LHCN-M2 (cell line): ENCODE measurements around the gene ZNF592. TPM values are rescaled to one million over a fixed set of nuclear protein-coding genes. Genes with fewer than 3 reads are reported as not detected.

Experiments
- DNase-seq: peaks from one replicate; pipeline ENCODE4 v3.0.0-alpha.2; 2012; ENCODE audit warnings: low read depth
- polyA plus RNA-seq: library from polyadenylated mRNA; unstranded; fragments of >200 nt; gene quantifications from one replicate; pipeline ENCODE4 v1.2.1, GENCODE V29; 2012; ENCODE audit warnings: missing spikeins
- total RNA-seq: library from RNA; depleted of rRNA; stranded (reverse); fragments of >200 nt; gene quantifications from 2 replicates; pipeline ENCODE4 v1.2.3, GENCODE V29; 2014; rRNA removed

The ZNF592 gene, protein sequence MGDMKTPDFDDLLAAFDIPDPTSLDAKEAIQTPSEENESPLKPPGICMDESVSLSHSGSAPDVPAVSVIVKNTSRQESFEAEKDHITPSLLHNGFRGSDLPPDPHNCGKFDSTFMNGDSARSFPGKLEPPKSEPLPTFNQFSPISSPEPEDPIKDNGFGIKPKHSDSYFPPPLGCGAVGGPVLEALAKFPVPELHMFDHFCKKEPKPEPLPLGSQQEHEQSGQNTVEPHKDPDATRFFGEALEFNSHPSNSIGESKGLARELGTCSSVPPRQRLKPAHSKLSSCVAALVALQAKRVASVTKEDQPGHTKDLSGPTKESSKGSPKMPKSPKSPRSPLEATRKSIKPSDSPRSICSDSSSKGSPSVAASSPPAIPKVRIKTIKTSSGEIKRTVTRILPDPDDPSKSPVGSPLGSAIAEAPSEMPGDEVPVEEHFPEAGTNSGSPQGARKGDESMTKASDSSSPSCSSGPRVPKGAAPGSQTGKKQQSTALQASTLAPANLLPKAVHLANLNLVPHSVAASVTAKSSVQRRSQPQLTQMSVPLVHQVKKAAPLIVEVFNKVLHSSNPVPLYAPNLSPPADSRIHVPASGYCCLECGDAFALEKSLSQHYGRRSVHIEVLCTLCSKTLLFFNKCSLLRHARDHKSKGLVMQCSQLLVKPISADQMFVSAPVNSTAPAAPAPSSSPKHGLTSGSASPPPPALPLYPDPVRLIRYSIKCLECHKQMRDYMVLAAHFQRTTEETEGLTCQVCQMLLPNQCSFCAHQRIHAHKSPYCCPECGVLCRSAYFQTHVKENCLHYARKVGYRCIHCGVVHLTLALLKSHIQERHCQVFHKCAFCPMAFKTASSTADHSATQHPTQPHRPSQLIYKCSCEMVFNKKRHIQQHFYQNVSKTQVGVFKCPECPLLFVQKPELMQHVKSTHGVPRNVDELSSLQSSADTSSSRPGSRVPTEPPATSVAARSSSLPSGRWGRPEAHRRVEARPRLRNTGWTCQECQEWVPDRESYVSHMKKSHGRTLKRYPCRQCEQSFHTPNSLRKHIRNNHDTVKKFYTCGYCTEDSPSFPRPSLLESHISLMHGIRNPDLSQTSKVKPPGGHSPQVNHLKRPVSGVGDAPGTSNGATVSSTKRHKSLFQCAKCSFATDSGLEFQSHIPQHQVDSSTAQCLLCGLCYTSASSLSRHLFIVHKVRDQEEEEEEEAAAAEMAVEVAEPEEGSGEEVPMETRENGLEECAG (N-terminal part only)
- 9.2 and 12.2 TPM in 2 replicates for total RNA-seq
- 15.5 TPM for polyA plus RNA-seq

DNA sequence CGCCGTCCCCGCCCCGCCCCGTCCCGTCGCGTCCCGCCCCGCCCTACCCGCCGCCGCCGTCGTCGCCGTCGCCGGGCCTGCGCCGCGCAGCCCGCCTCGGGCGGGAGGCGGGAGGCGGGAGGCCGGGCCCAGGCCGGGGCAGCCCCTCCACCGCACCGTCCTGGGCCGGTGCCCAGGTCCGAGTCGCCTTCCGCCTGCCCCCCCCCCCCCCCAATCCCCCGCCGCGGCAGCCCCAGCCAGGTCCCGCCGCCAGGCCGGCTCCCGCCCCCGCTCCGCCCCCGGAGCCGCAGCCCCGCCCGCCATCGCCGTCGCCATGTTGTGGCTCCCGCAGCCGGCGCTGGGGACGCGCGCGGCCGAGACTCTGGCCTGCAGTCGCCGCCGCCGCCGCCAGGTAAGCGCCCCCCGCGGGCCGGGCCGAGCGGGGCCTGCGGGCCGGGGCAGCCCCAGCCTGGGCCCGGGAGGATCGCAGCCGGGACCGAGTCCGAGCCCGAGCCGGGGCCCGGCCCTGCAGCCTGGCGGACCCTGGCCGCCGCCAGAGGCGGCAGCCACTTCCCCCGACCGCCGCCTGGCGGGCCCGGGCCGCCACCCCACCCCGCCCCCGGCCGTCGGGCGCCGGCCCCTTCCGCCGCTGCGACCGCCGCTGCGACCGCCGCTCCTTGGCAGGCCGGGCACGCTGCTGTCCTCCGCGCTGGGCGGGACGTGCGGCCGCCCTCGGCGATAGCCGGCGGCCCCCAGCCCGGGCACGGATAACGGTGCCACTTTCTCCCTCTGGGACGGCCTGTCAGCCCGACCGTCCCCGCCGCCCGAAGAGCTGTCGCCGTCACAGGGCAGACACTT lies at the start of gene ZNF592:
Gene ZNF592 (plus strand): TSS at position 319 of the 837 bp plus-strand sequence. CDS start 34,084 bp downstream, outside the sequence.
- DNase-seq = peak; percentile 67

DNA sequence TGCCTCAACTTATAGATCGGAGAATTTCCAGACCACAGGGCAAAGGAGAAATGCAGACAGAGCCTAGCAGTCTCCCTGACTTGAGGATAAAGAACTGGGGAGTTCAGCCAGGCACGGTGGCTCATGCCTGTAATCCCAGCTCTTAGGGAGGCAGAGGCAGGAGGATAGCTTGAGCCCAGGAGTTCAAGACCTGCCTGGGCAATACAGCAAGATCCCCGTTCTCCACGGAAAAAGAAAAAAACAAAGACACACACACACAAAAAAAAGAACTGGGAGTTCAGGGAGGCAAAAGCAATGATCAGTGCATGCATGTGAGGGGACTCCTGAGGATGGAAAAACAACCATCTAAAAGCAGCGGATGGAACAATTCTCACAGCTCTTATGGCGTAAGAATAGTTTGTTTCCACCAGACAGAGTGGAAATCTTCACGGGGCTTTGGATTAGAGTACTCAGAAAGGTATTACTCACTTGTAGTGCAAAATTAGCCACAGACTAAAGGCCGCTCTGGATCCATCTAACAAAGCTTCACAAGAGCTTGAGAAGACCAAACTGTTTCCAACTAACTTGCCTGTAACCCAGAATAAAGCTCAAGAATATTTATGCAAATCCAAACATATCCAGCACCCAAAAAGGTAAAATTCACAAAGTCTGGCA lies 48.7 kb upstream of the ZNF592 start:
- DNase-seq = no peak

GRCh38 chr15:84702961-84703482 lies 45.4 kb upstream of the ZNF592 start:
- peak; percentile 10 for DNase-seq

DNA sequence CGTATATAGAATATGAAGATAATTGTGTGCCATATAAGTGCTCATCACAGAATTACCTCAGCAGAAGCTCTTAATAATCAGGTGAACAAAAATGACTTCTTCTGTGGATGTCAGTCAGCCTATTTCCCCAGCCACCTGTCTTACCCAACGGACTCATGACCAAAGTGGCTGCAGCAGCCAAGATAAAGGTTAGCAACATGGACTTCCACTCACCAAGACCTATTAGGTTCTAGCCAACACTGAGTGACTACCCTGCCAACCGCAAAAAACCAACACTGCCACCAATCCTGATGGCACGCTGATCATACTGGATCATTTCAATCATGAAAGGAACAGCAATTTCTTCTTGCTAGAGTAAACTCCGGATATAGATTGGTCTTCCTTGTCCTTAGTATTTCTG lies 44.6 kb upstream of the ZNF592 start:
- no peak for DNase-seq

GRCh38 chr15:84714372-84714771 lies 34.0 kb upstream of the ZNF592 start:
- DNase-seq = no peak

GRCh38 chr15:84714821-84715220 lies 33.6 kb upstream of the ZNF592 start:
- DNase-seq = no peak

- peak; percentile 19 for DNase-seq
These were observed 32.9 kb upstream of the ZNF592 start for GRCh38 chr15:84715441-84716035.

GRCh38 chr15:84716036-84716732 lies 32.2 kb upstream of the ZNF592 start, which contains the start of gene SEC11A:
SEC11A (minus strand) TSS chr15:84716139; CDS start chr15:84716075, 64 bp downstream.
- peak; percentile 92 for DNase-seq

GRCh38 chr15:84721371-84721770 lies 27.0 kb upstream of the ZNF592 start:
- peak; percentile 44 for DNase-seq

DNA sequence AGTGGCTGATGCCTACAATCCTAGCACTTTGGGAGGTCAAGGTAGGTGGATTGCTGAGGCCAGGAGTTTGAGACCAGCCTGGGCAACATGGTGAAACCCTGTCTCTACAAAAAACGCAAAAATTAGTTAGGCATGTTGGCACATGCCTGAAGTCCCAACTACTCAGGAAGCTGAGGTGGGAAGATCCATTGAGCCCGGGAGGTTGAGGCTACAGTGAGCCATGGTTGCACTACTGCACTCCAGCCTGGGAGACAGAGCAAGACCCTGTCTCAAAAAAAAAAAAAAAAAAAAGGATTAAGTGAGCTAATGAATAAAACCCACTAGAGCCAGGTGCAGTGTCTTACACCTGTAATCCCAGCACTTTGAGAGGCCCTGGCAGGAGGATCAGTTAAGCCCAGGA lies 25.8 kb upstream of the ZNF592 start:
- DNase-seq = no peak

- no peak for DNase-seq
These were observed 23.3 kb upstream of the ZNF592 start for GRCh38 chr15:84725001-84725491.

- DNase-seq = no peak
These were observed 21.0 kb upstream of the ZNF592 start for GRCh38 chr15:84727429-84727828.

GRCh38 chr15:84731774-84732173 lies 16.6 kb upstream of the ZNF592 start:
- DNase-seq = peak; percentile 66

DNA sequence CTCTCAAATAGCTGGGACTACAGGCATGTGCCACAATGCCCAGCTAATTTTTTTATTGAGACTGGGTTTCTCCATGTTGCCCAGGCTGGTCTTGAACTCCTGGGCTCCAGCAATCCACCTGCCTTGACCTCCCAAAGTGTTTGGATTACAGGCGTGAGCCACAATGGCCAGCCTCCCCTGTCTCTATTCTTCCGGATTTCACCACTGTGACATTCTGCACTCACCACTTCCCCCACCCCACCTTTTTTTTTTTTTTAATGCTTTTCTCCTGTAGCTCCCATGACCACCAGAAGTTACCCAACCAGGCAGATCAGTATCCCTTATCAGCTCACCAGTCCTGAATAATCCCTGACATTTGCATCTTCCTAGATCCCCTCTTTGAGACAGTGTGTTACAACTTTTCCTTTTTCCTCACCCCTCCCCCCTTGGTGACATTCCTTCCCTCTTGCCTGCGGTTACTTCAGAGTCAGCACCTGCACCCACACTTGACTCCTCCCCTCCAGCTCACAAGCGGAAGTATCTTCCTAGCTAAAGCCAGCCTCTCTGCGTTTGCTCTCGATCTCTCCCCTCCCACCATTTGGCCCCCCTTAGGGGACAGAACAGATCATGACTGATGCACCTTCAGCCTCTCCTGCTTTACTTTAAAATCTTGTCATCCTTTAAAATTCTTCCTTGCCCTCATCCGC lies 13.5 kb upstream of the ZNF592 start:
- no peak for DNase-seq

GRCh38 chr15:84735480-84736061 lies 12.8 kb upstream of the ZNF592 start:
- peak; percentile 43 for DNase-seq

- no peak for DNase-seq
These were observed 12.0 kb upstream of the ZNF592 start for GRCh38 chr15:84736375-84736774.

DNA sequence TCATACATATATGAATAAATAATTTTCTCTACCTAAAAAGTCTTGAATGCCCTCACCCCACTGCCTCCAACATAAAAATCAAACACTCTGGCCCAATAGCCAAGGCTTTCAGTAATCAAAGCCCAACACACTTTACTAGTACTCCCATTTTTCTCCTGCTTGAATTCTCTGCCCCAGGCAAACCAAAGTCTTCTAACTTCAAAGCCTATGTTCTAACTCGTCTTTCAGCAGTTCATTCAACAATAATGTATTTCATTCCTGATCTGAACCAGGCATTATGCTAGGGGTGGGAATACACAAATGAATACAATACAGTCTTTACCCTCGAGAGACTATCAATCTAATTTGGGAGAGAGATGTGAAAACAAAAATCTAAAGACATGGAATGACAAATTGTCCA lies 11.4 kb upstream of the ZNF592 start:
- no peak for DNase-seq

GRCh38 chr15:84740691-84741090 lies 7.7 kb upstream of the ZNF592 start:
- no peak for DNase-seq
